Ishikawa (cell line): ENCODE data around the gene GABRG3.

ENCODE experiments used
- CEBPB ChIP-seq: IDR thresholded peaks from 2 replicates; pipeline ENCODE4 v1.6.1; 2012
- CREB1 ChIP-seq: IDR thresholded peaks from 2 replicates; pipeline ENCODE4 v1.6.1; 2012; ENCODE audit warnings: low read depth
- EGR1 ChIP-seq: IDR thresholded peaks from 2 replicates; pipeline ENCODE4 v1.6.1; 2012
- EP300 ChIP-seq: IDR thresholded peaks from 2 replicates; pipeline ENCODE4 v1.6.1; 2012; ENCODE audit warnings: borderline replicate concordance
- FOXM1 ChIP-seq: IDR thresholded peaks from 2 replicates; pipeline ENCODE4 v1.6.1; 2012; ENCODE audit warnings: low read depth, borderline replicate concordance
- NFIC ChIP-seq: IDR thresholded peaks from 2 replicates; pipeline ENCODE4 v1.6.1; 2012
- RAD21 ChIP-seq: IDR thresholded peaks from 2 replicates; pipeline ENCODE4 v1.6.1; 2012; ENCODE audit warnings: low read depth
- TAF1 ChIP-seq: IDR thresholded peaks from 2 replicates; pipeline ENCODE4 v1.6.1; 2012; ENCODE audit warnings: low read depth, mild to moderate bottlenecking
- TCF12 ChIP-seq: IDR thresholded peaks from 2 replicates; pipeline ENCODE4 v1.6.1; 2012; ENCODE audit warnings: low read depth
- TEAD4 ChIP-seq: IDR thresholded peaks from 2 replicates; pipeline ENCODE4 v1.6.1; 2012
- YY1 ChIP-seq: IDR thresholded peaks from 2 replicates; pipeline ENCODE4 v1.6.1; 2012; ENCODE audit warnings: low read depth
- ZBTB7A ChIP-seq: IDR thresholded peaks from 2 replicates; pipeline ENCODE4 v1.6.1; 2012; ENCODE audit warnings: low read depth
- TF ChIP-seq, protein P1 (sequence below): IDR thresholded peaks from 2 replicates; pipeline ENCODE4 v1.6.1; 2012
- TF ChIP-seq, protein P2 (sequence below): IDR thresholded peaks from 2 replicates; pipeline ENCODE4 v1.6.1; 2012; ENCODE audit warnings: low read depth, mild to moderate bottlenecking
- TF ChIP-seq, protein P3 (sequence below): IDR thresholded peaks from 2 replicates; pipeline ENCODE4 v1.6.1; 2012

GABRG3 gene

DNA sequence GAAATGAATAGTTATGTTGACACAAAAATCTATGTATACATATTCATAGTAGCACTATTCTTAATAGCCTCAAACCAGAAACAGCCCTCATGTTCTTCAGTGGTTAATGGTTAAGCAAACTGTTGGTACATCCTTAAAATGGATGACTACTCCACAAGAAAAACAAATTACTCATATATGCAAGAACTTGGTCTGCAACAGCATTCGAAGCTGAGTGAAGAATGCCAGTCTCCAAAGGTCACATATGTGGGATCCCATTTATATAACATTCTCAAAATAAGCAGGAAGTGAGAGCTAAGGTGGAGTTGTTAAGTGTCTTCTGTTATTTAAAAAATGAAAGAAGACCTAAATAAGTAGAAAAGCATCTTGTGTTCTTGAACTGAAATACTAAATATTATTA is 365.7 kb downstream of the GABRG3 start:
- no peak for TF ChIP-seq ZBTB7A
- no peak for TF ChIP-seq EP300
- no peak for TF ChIP-seq CEBPB
- no peak for TF ChIP-seq TCF12
- TF ChIP-seq, protein P1, sequence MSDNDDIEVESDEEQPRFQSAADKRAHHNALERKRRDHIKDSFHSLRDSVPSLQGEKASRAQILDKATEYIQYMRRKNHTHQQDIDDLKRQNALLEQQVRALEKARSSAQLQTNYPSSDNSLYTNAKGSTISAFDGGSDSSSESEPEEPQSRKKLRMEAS = no peak
- TF ChIP-seq, protein P2, sequence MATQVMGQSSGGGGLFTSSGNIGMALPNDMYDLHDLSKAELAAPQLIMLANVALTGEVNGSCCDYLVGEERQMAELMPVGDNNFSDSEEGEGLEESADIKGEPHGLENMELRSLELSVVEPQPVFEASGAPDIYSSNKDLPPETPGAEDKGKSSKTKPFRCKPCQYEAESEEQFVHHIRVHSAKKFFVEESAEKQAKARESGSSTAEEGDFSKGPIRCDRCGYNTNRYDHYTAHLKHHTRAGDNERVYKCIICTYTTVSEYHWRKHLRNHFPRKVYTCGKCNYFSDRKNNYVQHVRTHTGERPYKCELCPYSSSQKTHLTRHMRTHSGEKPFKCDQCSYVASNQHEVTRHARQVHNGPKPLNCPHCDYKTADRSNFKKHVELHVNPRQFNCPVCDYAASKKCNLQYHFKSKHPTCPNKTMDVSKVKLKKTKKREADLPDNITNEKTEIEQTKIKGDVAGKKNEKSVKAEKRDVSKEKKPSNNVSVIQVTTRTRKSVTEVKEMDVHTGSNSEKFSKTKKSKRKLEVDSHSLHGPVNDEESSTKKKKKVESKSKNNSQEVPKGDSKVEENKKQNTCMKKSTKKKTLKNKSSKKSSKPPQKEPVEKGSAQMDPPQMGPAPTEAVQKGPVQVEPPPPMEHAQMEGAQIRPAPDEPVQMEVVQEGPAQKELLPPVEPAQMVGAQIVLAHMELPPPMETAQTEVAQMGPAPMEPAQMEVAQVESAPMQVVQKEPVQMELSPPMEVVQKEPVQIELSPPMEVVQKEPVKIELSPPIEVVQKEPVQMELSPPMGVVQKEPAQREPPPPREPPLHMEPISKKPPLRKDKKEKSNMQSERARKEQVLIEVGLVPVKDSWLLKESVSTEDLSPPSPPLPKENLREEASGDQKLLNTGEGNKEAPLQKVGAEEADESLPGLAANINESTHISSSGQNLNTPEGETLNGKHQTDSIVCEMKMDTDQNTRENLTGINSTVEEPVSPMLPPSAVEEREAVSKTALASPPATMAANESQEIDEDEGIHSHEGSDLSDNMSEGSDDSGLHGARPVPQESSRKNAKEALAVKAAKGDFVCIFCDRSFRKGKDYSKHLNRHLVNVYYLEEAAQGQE = no peak
- TF ChIP-seq TAF1 = no peak
- no peak for TF ChIP-seq CREB1
- no peak for TF ChIP-seq EGR1
- no peak for TF ChIP-seq TEAD4
- TF ChIP-seq, protein P3, sequence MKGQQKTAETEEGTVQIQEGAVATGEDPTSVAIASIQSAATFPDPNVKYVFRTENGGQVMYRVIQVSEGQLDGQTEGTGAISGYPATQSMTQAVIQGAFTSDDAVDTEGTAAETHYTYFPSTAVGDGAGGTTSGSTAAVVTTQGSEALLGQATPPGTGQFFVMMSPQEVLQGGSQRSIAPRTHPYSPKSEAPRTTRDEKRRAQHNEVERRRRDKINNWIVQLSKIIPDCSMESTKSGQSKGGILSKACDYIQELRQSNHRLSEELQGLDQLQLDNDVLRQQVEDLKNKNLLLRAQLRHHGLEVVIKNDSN = no peak
- TF ChIP-seq FOXM1 = no peak
- TF ChIP-seq YY1 = no peak
- TF ChIP-seq NFIC = no peak
- TF ChIP-seq RAD21 = no peak

DNA sequence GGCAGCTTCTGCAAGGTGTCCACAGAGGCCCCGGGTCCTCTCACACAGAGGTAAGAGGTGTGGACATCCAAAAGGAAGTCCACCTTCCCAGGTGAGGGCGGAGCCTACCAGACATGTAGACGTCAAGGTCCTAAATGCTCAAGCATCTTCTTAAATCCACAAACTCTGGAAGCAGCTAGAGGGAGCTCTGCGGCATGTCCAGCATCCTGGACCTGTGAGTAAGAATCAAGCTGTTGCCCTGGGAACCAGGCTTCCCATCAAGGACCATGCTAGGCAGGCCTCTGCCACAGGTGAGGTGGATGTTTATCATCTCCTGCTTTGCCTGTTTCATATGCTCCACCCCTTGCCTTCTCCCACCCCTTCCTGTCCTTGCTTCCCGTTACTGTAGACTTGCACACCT is 368.2 kb downstream of the GABRG3 start:
- TF ChIP-seq CREB1 (no peak), TAF1 (no peak), TCF12 (no peak), FOXM1 (no peak), EP300 (no peak), TEAD4 (no peak), ZBTB7A (no peak), YY1 (no peak), NFIC (no peak), EGR1 (no peak)
- TF ChIP-seq, protein P2 = no peak
- TF ChIP-seq, protein P1 = no peak

DNA sequence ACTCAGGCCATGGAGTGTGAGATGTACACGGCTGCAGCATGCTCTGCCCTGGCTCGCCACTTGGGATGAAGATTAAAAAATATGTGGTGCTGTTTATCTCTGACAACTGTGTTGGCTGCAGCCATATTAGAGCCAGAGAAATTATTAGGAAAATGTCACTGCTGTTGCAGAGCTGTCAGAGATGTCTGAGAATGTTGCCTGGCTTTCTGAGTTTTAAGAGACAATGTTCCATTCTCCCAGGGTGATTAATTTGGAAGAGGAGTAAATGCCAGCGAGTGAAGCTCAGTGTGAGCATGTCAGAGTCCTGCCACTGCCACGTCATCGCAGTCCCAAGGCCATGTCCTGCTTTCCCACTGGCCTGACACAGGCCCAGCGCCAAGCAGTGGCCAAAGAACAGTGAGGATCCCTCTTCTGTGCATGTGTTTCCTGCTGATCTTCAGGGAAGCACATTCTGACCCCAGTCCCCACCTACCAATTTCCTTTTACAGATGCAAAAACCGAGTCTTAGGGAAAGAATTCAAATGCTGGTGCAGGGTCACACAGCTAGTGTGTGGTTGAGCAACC is 370.9 kb downstream of the GABRG3 start:
- no peak for TF ChIP-seq CEBPB
- TF ChIP-seq, protein P3 = no peak
- TF ChIP-seq EP300 = no peak
- no peak for TF ChIP-seq TEAD4
- no peak for TF ChIP-seq NFIC
- TF ChIP-seq YY1 = no peak

DNA sequence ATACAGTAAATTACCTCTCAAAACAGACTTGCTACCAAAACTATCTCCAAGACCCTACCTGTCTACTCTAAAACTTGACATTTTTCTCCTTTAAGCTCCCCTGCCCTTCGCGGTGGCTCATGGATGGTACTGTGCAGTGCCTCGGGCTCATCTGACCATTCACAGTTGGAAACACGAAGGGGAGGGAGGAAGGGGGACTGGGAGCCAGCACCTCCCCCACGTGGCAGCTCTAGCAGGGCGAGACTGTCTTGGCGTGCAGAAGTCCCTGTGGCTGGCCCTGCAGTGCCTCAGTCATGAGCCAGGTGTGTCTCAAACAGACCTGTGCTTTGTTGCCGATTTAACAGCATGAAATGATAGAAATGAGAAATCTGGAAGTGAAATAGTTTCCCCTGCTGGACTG is 372.0 kb downstream of the GABRG3 start:
- TF ChIP-seq TEAD4 (no peak), ZBTB7A (no peak), TCF12 (no peak), YY1 (no peak), EP300 (no peak), FOXM1 (no peak), EGR1 (no peak), TAF1 (no peak), RAD21 (no peak), CREB1 (no peak), CEBPB (no peak), NFIC (no peak)
- TF ChIP-seq, protein P2 = no peak
- TF ChIP-seq, protein P1 = no peak
- TF ChIP-seq, protein P3 = no peak
